GM10248 (cell line): Measurements from ENCODE around the gene FRMD5.
"Not testable (repeated sequence)": the region's sequence is repeated elsewhere in the genome, so short reads cannot be mapped to it uniquely, and the experiment has no call there.

Experiments used
- CTCF ChIA-PET: fragments of 300-600 bp; sonication (Branson Sonifier 250); formaldehyde crosslinking; extraction: SDS; loops from one replicate; lab custom pipeline; 2021; ENCODE audit warnings: antibody characterized with exemption; lab: Yijun Ruan, JAX
- POLR2A ChIA-PET: fragments of 350-650 bp; sonication (Branson Sonifier 250); formaldehyde crosslinking; extraction: SDS; loops from one replicate; lab custom pipeline; 2020; ENCODE audit warnings: antibody characterized with exemption; lab: Yijun Ruan, JAX
- DNase-seq: peaks from one replicate; pipeline ENCODE4 v3.0.0; 2012; ENCODE audit errors: extremely low spot score
- TF ChIP-seq, protein P1 (sequence below): IDR thresholded peaks from 2 replicates; pipeline ENCODE4 v1.5.1; 2012; ENCODE audit warnings: mild to moderate bottlenecking, low read depth; ENCODE audit errors: extremely low read depth, missing control alignments, control extremely low read depth

FRMD5 gene

DNA sequence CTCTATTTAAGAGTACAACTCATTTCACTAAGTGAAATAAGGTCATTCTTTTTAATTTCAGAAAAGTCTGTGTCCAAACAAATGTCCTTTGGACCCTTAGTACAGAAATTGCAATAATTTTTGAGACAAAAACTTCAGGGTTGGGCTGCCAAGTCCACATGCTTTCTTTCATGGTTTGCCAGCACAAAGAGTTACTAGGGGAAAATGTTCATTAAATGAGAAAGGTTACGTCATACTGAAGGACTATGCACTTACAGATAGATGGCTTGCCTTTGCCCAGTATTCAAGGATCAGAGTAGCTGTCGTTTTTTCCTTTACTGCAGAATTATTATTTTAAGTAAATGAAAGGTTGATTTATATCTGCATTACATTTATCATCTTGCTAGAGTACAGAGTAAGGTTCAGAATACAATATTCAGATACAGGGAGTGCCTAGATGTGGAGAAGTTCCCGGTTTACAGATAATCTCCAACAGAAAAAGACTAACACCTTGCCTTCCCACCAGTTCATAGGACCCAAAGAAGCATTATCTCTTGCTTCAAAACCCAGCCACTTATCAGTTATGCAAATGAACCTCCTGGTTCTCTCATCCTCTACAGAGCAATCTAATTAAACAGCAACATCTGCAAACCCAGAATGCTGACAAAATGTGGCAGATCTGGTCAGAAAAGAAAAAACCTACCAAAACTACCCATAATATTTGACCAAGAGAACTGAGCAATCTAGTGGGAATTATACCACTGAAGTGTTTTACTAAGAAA, 179.3 kb downstream of the FRMD5 start:
- CTCF ChIA-PET: interaction anchor here (1.4 kb wide), 1 partner anchor 88 kb away, joined by 3 read pairs; no protein-coding TSS in a partner anchor
- TF ChIP-seq, protein P1, sequence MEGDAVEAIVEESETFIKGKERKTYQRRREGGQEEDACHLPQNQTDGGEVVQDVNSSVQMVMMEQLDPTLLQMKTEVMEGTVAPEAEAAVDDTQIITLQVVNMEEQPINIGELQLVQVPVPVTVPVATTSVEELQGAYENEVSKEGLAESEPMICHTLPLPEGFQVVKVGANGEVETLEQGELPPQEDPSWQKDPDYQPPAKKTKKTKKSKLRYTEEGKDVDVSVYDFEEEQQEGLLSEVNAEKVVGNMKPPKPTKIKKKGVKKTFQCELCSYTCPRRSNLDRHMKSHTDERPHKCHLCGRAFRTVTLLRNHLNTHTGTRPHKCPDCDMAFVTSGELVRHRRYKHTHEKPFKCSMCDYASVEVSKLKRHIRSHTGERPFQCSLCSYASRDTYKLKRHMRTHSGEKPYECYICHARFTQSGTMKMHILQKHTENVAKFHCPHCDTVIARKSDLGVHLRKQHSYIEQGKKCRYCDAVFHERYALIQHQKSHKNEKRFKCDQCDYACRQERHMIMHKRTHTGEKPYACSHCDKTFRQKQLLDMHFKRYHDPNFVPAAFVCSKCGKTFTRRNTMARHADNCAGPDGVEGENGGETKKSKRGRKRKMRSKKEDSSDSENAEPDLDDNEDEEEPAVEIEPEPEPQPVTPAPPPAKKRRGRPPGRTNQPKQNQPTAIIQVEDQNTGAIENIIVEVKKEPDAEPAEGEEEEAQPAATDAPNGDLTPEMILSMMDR: no peak
- POLR2A ChIA-PET: no interaction called here
- no peak for DNase-seq

DNA sequence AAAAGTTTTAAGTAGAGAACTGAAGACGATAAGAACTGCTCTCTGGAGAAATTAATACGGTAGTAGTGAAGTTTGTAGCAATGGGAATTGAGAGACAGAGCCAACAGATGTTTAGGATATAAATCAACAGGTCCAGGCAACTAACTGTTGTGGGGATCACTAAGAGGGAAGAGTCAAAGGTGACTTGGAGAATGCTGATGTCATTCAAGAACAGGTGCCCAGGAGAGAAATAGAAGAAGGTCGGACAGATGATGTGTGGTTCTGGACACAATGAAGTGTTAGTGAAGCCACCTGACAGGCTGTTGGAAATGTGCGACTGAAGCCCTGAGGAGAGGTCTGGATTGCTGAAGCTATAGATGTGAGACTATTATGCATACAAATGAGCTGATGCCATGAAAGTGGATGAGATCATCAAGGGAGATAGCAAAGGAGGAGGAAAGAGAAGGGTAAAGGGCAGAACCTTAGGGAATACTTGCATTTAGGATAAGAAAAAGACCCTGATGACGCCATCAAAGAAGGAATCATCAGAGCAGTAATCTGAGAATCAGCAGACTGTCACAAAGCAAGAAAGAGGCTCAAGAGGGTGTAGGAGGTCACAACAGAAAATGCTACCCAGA, 183.7 kb downstream of the FRMD5 start:
- TF ChIP-seq, protein P1: no peak
- ChIA-PET POLR2A (no interaction called here), CTCF (interaction anchor here (2.2 kb wide), 1 partner anchor 9 kb away, joined by 5 read pairs; no protein-coding TSS in a partner anchor)
- no peak for DNase-seq

DNA sequence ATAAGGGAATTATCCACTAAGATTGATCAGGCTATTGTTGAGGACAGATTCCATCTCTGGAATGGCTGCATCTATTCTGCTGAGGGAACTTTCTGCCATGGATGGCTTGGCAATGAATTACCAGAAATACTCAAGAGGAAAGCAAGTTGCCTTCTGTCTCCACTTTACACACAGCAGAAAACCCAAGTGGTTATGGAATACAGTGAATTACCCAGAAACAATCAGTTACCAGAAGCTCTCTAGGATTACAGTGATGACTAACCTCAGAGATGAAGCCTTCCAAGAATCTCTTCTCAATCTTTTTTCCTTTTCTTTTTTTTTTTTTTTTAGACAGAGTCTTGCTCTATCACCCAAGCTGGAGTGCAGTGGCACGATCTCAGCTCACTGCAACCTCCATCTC, 185.0 kb downstream of the FRMD5 start:
- ChIA-PET POLR2A (interaction anchor here (0.6 kb wide), 1 partner anchor 163 kb away, joined by 3 read pairs; no protein-coding TSS in a partner anchor), CTCF (interaction anchor here (0.8 to 2.2 kb wide), 2 partner anchors 10 to 42 kb away, joined by 3 to 5 read pairs; no protein-coding TSS in a partner anchor)
- no peak for DNase-seq

DNA sequence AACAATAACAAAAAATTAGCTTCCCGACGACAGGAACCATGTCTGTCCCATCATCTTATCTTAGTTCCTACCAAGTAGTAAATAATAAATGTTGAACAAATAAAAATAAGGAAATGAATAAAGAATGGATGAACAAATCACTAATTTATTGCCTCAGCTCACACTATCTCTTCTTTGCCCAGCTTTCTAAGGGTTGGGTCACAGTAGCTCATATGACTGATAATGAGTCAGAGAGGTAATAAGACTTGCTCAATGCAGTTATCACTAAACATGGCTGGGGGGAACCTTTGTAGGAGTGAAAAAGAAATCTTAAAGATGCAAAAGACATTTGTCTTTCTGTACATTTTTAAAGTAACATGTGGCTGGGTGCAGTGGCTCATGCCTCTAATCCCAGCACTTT, 186.0 kb downstream of the FRMD5 start:
- TF ChIP-seq, protein P1: no peak
- POLR2A ChIA-PET: no interaction called here
- no peak for DNase-seq
- CTCF ChIA-PET: interaction anchor here (1.9 kb wide), 1 partner anchor 14 kb away, joined by 5 read pairs; no protein-coding TSS in a partner anchor

More for the DNA sequence above, 185.0 kb downstream of the FRMD5 start:
- TF ChIP-seq, protein P1: no peak

DNA sequence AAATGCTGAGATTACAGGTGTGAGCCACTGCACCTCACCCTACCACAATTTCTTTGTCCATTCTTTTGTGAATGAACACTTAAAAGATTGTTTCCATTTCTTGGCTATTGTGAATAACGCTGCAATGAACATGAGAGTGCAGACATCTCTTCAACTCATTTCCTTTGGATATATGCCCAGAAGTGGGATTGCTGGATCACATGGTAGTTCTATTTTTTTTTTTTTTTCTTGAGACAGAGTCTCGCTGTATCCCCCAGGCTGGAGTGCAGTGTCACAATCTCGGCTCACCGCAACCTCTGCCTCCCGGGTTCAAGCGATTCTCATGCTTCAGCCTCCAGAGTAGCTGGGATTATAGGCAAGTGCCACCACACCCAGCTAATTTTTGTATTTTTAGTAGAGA, 194.8 kb downstream of the FRMD5 start:
- CTCF ChIA-PET: interaction anchor here (0.8 to 1.9 kb wide), 2 partner anchors 14 to 96 kb away, joined by 3 to 4 read pairs; no protein-coding TSS in a partner anchor
- DNase-seq, POLR2A ChIA-PET: not testable (repeated sequence)

DNA sequence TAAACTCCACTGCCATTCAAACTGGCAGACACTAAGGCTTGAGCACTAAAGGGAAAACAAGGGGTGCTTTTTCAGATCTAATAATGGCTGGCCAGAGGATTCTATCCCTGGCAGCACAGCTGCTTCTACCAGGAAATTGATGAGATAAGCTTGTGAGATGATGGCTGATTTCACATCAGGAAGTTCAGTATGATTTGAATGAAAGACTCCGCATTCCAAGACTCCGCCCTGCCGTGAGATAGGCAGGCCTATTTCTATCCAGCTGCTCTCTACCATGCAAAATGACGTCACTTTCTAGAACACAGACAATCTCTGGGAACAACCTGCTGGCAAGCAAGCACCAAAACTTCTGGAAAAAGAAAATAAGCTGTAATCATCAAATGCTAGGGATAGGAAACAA, 196.5 kb downstream of the FRMD5 start:
- ChIA-PET CTCF (no interaction called here), POLR2A (no interaction called here)
- TF ChIP-seq, protein P1: no peak
- DNase-seq: no peak
